ENCODE measurements around the gene GCAT. TPM values are rescaled to one million over a fixed set of nuclear protein-coding genes. Genes with fewer than 3 reads are reported as not detected.

GCAT gene
- total and polyA plus RNA-seq, 10 of the 15 experiments (the other 5 are each of a cell fraction or from before 2014, with no cell fraction given), result 0.95 to 34.3 (median 15.3) TPM

DNA sequence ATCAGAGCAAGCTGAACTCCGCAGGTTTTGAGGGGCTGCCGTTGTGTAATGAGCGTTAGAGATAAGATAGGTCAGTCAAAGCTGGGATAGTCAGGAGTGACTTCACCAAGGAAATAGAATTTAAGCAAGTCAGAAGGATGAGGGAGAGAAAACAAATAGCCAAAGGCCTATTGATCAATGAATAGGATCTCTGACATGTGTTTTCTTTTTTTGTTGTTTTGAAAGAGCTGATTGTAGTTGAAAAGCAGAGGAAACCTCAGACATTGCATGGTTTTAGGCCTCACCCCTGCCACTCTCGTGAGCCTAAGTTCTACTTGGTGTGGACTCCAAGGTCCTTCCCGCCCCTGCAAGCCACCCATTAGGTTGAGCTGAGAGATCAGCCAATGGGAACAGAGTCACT, 44.7 kb downstream of the GCAT start (continued):
- TF ChIP-seq CEBPB (IDR thresholded peaks at IDR 0.05; ENCODE audit: borderline replicate concordance in 1 of 2, low read depth in 2 of 2, low read length in 2 of 2), result no peak
- TF ChIP-seq, protein P1, sequence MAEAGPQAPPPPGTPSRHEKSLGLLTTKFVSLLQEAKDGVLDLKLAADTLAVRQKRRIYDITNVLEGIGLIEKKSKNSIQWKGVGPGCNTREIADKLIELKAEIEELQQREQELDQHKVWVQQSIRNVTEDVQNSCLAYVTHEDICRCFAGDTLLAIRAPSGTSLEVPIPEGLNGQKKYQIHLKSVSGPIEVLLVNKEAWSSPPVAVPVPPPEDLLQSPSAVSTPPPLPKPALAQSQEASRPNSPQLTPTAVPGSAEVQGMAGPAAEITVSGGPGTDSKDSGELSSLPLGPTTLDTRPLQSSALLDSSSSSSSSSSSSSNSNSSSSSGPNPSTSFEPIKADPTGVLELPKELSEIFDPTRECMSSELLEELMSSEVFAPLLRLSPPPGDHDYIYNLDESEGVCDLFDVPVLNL (IDR thresholded peaks at IDR 0.05; ENCODE audit: low read depth, low read length), result no peak

DNA sequence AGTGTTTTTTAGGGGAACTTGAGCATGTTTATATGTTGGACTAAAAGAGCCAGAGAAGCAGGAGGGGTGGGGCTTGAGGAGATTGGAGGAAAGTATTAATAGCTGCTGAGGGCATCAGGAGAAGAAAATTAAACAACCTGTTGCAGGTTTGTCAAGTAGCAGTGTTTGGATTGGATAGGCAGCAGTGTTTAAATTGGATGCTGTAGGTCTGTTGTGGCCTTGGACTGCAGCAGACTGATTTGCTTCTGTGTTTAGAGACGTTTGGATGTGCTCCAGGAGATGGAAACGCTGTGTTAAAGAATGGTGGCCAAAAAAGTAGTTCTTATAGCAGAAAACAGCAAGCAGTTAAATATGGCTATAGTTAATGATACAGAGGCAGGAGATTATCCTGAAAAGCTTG, 47.2 kb downstream of the GCAT start:
- Histone ChIP-seq H3K27ac (ENCODE audit: control insufficient read depth, insufficient read depth) (no peak overlapping the region), H3K4me3 (no peak overlapping the region), H3K36me3 (ENCODE audit: control insufficient read depth in 2 of 2, insufficient read depth in 2 of 2, low read length in 1 of 2) (peaks cover 7 to 42% of the 10 kb centered on the region in 2 experiments), H3K4me2 (ENCODE audit: control insufficient read depth, insufficient read depth) (no peak overlapping the region), H3K9me3 (replicated peaks; ENCODE audit: control insufficient read depth, insufficient read depth, low read length) (no peaks in the 10 kb centered on the region), H2AFZ (ENCODE audit: control insufficient read depth, low read depth, low read length) (no peak overlapping the region), H3K27me3 (replicated peaks in 1 of 2; ENCODE audit: control insufficient read depth in 2 of 2, insufficient read depth in 2 of 2, low read length in 1 of 2) (no peaks in the 10 kb centered on the region), H3K9ac (ENCODE audit: control insufficient read depth, insufficient read depth, low read length) (no peak overlapping the region), H3K4me1 (ENCODE audit: control insufficient read depth, insufficient read depth, low read length) (no peaks in the 10 kb centered on the region; the same call in 1 of the 2 replicates), H4K20me1 (ENCODE audit: control insufficient read depth, insufficient read depth) (no peaks in the 10 kb centered on the region; the same call in 1 of the 2 replicates), H3K79me2 (ENCODE audit: control insufficient read depth, insufficient read depth, low read length) (peaks cover 25% of the 10 kb centered on the region)
- intact Hi-C loops (cut with micrococcal nuclease; ENCODE audit: unreplicated experiment) (no loop called here), in situ Hi-C loops (cut with MboI) (no loop called here)
- POLR2A ChIA-PET, result interaction anchor here (1.2 kb wide), 1 partner anchor 11 kb away, joined by 4 read pairs; the partner anchor contains the start of gene ANKRD54
- ATAC-seq (no peak), DNase-seq (ENCODE audit: low read depth, low spot score) (no peak), FAIRE-seq (no peak)
- RAD21 ChIA-PET (ENCODE audit: unreplicated experiment), result no interaction called here
- CTCF ChIA-PET, result interaction anchor here (0.8 to 4.7 kb wide), 6 partner anchors 8 to 442 kb away, joined by 3 to 32 read pairs (median 4); no protein-coding TSS in a partner anchor
- WGBS (ENCODE audit: insufficient coverage, insufficient replicate concordance, low lambda C conversion rate, missing lambda C conversion rate), result 100% methylated on average over 2 of the region's 2 CpGs
- TF ChIP-seq KDM1A (IDR thresholded peaks at IDR 0.05; ENCODE audit: borderline replicate concordance) (no peak), EZH2 (IDR thresholded peaks at IDR 0.05; ENCODE audit: borderline replicate concordance, control insufficient read depth, low read depth, low read length) (no peak), RFX5 (IDR thresholded peaks at IDR 0.05; ENCODE audit: low read depth, low read length) (no peak), CHD2 (IDR thresholded peaks at IDR 0.05; ENCODE audit: borderline replicate concordance, low read depth, low read length) (no peak), SPI1 (IDR thresholded peaks at IDR 0.05; ENCODE audit: borderline replicate concordance, insufficient read depth, low read depth, low read length) (no peak), SREBF2 (IDR thresholded peaks at IDR 0.05; ENCODE audit: low read length) (no peak), EGR1 (IDR thresholded peaks at IDR 0.05; ENCODE audit: borderline replicate concordance in 1 of 2, low read depth in 2 of 2, low read length in 2 of 2) (no peak)
- SMC1A ChIA-PET (ENCODE audit: uncharacterized antibody, unreplicated experiment), result interaction anchor here (0.5 to 2.0 kb wide), 2 partner anchors 8 to 35 kb away, joined by 3 to 8 read pairs; no protein-coding TSS in a partner anchor
- BruUV-seq (replicated peaks), result no TSS peak

Data from GM12878 (cell line).